DND-41 (cell line): ENCODE data around the gene ZNF652.

Source experiments
- ATAC-seq: fragments of 200-7000 bp; cut with Tn5 transposase; 3 replicates; pipeline ENCODE4 v1.9.1; 2021; ENCODE audit warnings: low read depth; ENCODE audit not compliant: insufficient read depth
- DNase-seq: peaks from one replicate; pipeline ENCODE4 v3.0.0-alpha.2; 2020
- H2AFZ ChIP-seq: 2 replicates; pipeline ENCODE4 v1.6.0; 2012; ENCODE audit warnings: low read depth, low read length
- H3K27ac ChIP-seq: 2 replicates; pipeline ENCODE4 v1.5.1; 2012; ENCODE audit warnings: low read length, inconsistent platforms
- H3K27me3 ChIP-seq: fragments of 200-600 bp; sonication (generic); 2 replicates; pipeline ENCODE4 v1.6.0; 2012; ENCODE audit warnings: low read length, mild to moderate bottlenecking, inconsistent platforms; ENCODE audit not compliant: insufficient read depth, poor library complexity
- H3K36me3 ChIP-seq: 2 replicates; pipeline ENCODE4 v1.5.1; 2012; ENCODE audit warnings: low read length, inconsistent platforms; ENCODE audit not compliant: insufficient read depth
- H3K4me1 ChIP-seq: 2 replicates; pipeline ENCODE4 v1.5.1; 2012; ENCODE audit warnings: mild to moderate bottlenecking, low read length; ENCODE audit not compliant: insufficient read depth
- H3K4me2 ChIP-seq: 2 replicates; pipeline ENCODE4 v1.6.0; 2012; ENCODE audit warnings: mild to moderate bottlenecking, moderate library complexity, low read length, inconsistent platforms; ENCODE audit not compliant: insufficient read depth
- H3K4me3 ChIP-seq, 2 experiments: fragments of 200-600 bp in 1 of 2; shearing (Covaris generic) in 1 of 2; 2 replicates each; pipeline ENCODE4 v1.5.1; 2012 to 2016; ENCODE audit warnings: inconsistent platforms in 2 of 2, low read length in 2 of 2, mild to moderate bottlenecking in 2 of 2, low read depth in 1 of 2, moderate library complexity in 1 of 2
- H3K79me2 ChIP-seq: 2 replicates; pipeline ENCODE4 v1.6.0; 2012; ENCODE audit warnings: low read length, inconsistent platforms; ENCODE audit not compliant: insufficient read depth
- H3K9ac ChIP-seq: 2 replicates; pipeline ENCODE4 v1.6.0; 2012; ENCODE audit warnings: low read depth, mild to moderate bottlenecking, inconsistent platforms, low read length, moderate library complexity
- H3K9me3 ChIP-seq: 2 replicates; pipeline ENCODE4 v1.5.1; 2012; ENCODE audit warnings: low read length, moderate library complexity, mild to moderate bottlenecking, inconsistent platforms; ENCODE audit not compliant: insufficient read depth, severe bottlenecking
- H4K20me1 ChIP-seq: 2 replicates; pipeline ENCODE4 v1.6.0; 2012; ENCODE audit warnings: low read length; ENCODE audit not compliant: insufficient read depth
- CTCF ChIP-seq: IDR thresholded peaks from 2 replicates; pipeline ENCODE4 v1.5.1; 2012; ENCODE audit warnings: borderline replicate concordance, low read length, moderate library complexity, mild to moderate bottlenecking; ENCODE audit not compliant: poor library complexity, severe bottlenecking; ENCODE audit errors: extremely low read depth
- EZH2 ChIP-seq: IDR thresholded peaks from 3 replicates; pipeline ENCODE4 v1.6.1; 2012; ENCODE audit warnings: borderline replicate concordance, low read depth, mild to moderate bottlenecking, moderate library complexity, low read length, inconsistent platforms; ENCODE audit not compliant: severe bottlenecking

ZNF652 gene

DNA sequence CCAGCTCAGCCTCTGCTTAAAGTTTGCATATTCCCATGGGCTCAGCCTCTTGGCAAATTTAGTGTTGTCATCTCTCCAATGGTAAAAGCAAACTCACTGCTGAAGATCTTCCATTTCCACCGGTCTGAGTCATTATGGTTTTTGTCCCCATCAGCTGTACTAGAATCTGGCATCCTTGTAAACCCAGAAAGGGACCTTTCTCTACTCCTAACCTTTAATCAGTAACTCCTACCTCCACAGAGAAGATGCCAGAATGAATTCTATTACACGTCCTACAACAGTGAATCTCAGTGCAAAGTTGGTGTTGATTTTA lies 45.8 kb downstream of the ZNF652 start:
- no peak overlapping the region for H3K27ac ChIP-seq
- no peak for DNase-seq
- no peak overlapping the region for H3K4me2 ChIP-seq
- H3K36me3 ChIP-seq, result peaks cover 7% of the 10 kb centered on the region; the same call in 1 of the 2 replicates
- H3K9ac ChIP-seq, result no peak overlapping the region
- no peaks in the 10 kb centered on the region for H3K79me2 ChIP-seq
- H3K27me3 ChIP-seq, result no peaks in the 10 kb centered on the region
- peaks cover 3% of the 10 kb centered on the region; the same call in 1 of the 2 replicates for H4K20me1 ChIP-seq
- TF ChIP-seq EZH2 (no peak), CTCF (no peak)
- no peak overlapping the region for H2AFZ ChIP-seq
- no peaks in the 10 kb centered on the region for H3K9me3 ChIP-seq
- no peaks in the 10 kb centered on the region for H3K4me1 ChIP-seq
- no peak overlapping the region for H3K4me3 ChIP-seq
- no peak for ATAC-seq

DNA sequence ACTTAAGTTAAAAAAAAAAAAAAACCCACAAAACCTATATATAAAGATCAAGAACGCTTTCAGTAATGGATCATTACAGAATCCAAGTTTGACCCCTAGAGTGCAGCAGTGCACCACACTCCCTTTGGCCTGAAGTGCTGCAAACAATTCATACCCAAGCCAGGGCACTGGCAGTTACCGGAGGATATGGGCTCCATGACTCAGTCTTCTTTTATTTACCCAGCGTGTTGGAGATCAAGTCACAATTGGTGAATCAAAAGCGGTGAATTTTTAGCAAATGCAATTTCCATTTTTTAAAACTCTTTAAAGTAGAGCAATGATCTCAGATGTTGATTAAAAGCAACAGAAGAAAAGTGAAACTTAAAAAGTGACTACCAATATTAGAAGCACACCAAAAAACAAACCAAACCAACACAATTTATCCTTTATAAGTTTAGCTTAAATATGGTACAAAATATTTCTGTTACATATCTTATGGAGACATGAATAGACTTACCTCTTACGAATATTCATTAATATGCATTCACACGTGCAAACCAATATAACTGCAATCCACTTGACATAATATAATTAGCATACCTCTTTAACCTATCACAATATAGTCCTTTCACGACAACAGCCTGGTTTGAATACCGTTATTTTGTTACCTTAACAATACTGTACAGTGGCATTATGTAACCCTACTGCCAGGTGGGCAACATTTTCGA lies 46.3 kb downstream of the ZNF652 start:
- Histone ChIP-seq H2AFZ (no peak overlapping the region), H3K9me3 (no peaks in the 10 kb centered on the region), H3K36me3 (peaks cover 7% of the 10 kb centered on the region; the same call in 1 of the 2 replicates), H3K27me3 (no peaks in the 10 kb centered on the region), H4K20me1 (peaks cover under 1% of the 10 kb centered on the region; the same call in 1 of the 2 replicates), H3K79me2 (no peaks in the 10 kb centered on the region), H3K4me2 (no peak overlapping the region), H3K4me3 (no peak overlapping the region), H3K27ac (no peak overlapping the region), H3K9ac (no peak overlapping the region), H3K4me1 (no peaks in the 10 kb centered on the region)
- ATAC-seq (peak; percentile 90), DNase-seq (peak; percentile 70)
- TF ChIP-seq CTCF, result peak; percentile 74
- TF ChIP-seq EZH2, result no peak

GRCh38 chr17:49312722-49313121 lies 49.3 kb downstream of the ZNF652 start:
- no peaks in the 10 kb centered on the region for H4K20me1 ChIP-seq
- H3K27me3 ChIP-seq, result no peaks in the 10 kb centered on the region
- H3K4me2 ChIP-seq, result no peak overlapping the region
- no peaks in the 10 kb centered on the region for H3K4me1 ChIP-seq
- DNase-seq, result no peak
- H2AFZ ChIP-seq, result no peak overlapping the region
- peaks cover 7% of the 10 kb centered on the region; the same call in 1 of the 2 replicates for H3K36me3 ChIP-seq
- no peak overlapping the region for H3K9ac ChIP-seq
- H3K79me2 ChIP-seq, result no peaks in the 10 kb centered on the region
- H3K27ac ChIP-seq, result no peak overlapping the region
- no peaks in the 10 kb centered on the region for H3K9me3 ChIP-seq
- H3K4me3 ChIP-seq, result no peak overlapping the region
- ATAC-seq, result no peak
- TF ChIP-seq CTCF, result no peak
- no peak for TF ChIP-seq EZH2
